ENCODE data around the gene TMCC1. TPM values are rescaled to one million over a fixed set of nuclear protein-coding genes. Genes with fewer than 3 reads are reported as not detected.
"Not testable (repeated sequence)": the region's sequence is repeated elsewhere in the genome, so short reads cannot be mapped to it uniquely, and the experiment has no call there.

The TMCC1 gene
- total and polyA plus RNA-seq, 10 of the 15 experiments (the other 5 are each of a cell fraction or from before 2014, with no cell fraction given) = 2.3 to 21.1 (median 8.4) TPM

- H3K79me2 ChIP-seq (ENCODE audit: control insufficient read depth, insufficient read depth, low read length); H3K36me3 ChIP-seq (ENCODE audit: control insufficient read depth in 2 of 2, insufficient read depth in 2 of 2, low read length in 1 of 2); POLR2A ChIA-PET; H3K4me1 ChIP-seq (ENCODE audit: control insufficient read depth, insufficient read depth, low read length); H3K27ac ChIP-seq (ENCODE audit: control insufficient read depth, insufficient read depth); H2AFZ ChIP-seq (ENCODE audit: control insufficient read depth, low read depth, low read length); intact Hi-C loops (cut with micrococcal nuclease; ENCODE audit: unreplicated experiment); FAIRE-seq; DNase-seq (ENCODE audit: low read depth, low spot score); RAD21 ChIA-PET (ENCODE audit: unreplicated experiment); in situ Hi-C loops (cut with MboI); H3K4me3 ChIP-seq; BruUV-seq (replicated peaks); ATAC-seq; H3K9me3 ChIP-seq (replicated peaks; ENCODE audit: control insufficient read depth, insufficient read depth, low read length); H3K9ac ChIP-seq (ENCODE audit: control insufficient read depth, insufficient read depth, low read length); H3K4me2 ChIP-seq (ENCODE audit: control insufficient read depth, insufficient read depth); H4K20me1 ChIP-seq (ENCODE audit: control insufficient read depth, insufficient read depth); H3K27me3 ChIP-seq (replicated peaks in 1 of 2; ENCODE audit: control insufficient read depth in 2 of 2, insufficient read depth in 2 of 2, low read length in 1 of 2); SMC1A ChIA-PET (ENCODE audit: uncharacterized antibody, unreplicated experiment): not testable (repeated sequence)
- WGBS (ENCODE audit: insufficient coverage, insufficient replicate concordance, low lambda C conversion rate, missing lambda C conversion rate) = 38% methylated on average over 7 of the region's 7 CpGs
- CTCF ChIA-PET = interaction anchor here (1.3 kb wide), 1 partner anchor 151 kb away, joined by 3 read pairs; no protein-coding TSS in a partner anchor
Observed at GRCh38 chr3:129640985-129641384, 252.5 kb downstream of the TMCC1 start.

GRCh38 chr3:129638481-129638880, 255.0 kb downstream of the TMCC1 start:
- Histone ChIP-seq H3K9ac (ENCODE audit: control insufficient read depth, insufficient read depth, low read length) (no peak overlapping the region), H3K36me3 (ENCODE audit: control insufficient read depth in 2 of 2, insufficient read depth in 2 of 2, low read length in 1 of 2) (no peaks in the 10 kb centered on the region), H3K4me3 (no peak overlapping the region), H4K20me1 (ENCODE audit: control insufficient read depth, insufficient read depth) (no peaks in the 10 kb centered on the region), H3K4me1 (ENCODE audit: control insufficient read depth, insufficient read depth, low read length) (no peaks in the 10 kb centered on the region), H3K79me2 (ENCODE audit: control insufficient read depth, insufficient read depth, low read length) (no peaks in the 10 kb centered on the region), H3K4me2 (ENCODE audit: control insufficient read depth, insufficient read depth) (no peak overlapping the region), H3K9me3 (replicated peaks; ENCODE audit: control insufficient read depth, insufficient read depth, low read length) (no peaks in the 10 kb centered on the region; the same call in 2 of the 3 replicates), H3K27ac (ENCODE audit: control insufficient read depth, insufficient read depth) (no peak overlapping the region), H2AFZ (ENCODE audit: control insufficient read depth, low read depth, low read length) (no peak overlapping the region), H3K27me3 (replicated peaks in 1 of 2; ENCODE audit: control insufficient read depth in 2 of 2, insufficient read depth in 2 of 2, low read length in 1 of 2) (no peaks in the 10 kb centered on the region)
- 61% methylated on average over 3 of the region's 3 CpGs for WGBS (ENCODE audit: insufficient coverage, insufficient replicate concordance, low lambda C conversion rate, missing lambda C conversion rate)
- CTCF ChIA-PET = interaction anchor here (0.8 to 1.2 kb wide), 5 partner anchors 11 to 198 kb away, joined by 3 to 6 read pairs (median 3); no protein-coding TSS in a partner anchor
- TF ChIP-seq POLR2AphosphoS2 (IDR thresholded peaks at IDR 0.05; ENCODE audit: low read depth, low read length) (no peak), REST (IDR thresholded peaks at IDR 0.05; ENCODE audit: low read depth, low read length) (no peak), RELA (IDR thresholded peaks at IDR 0.05; ENCODE audit: borderline replicate concordance, partially characterized antibody) (no peak), ZNF274 (IDR thresholded peaks at IDR 0.05; ENCODE audit: insufficient read depth, insufficient read length) (no peak), E2F4 (IDR thresholded peaks at IDR 0.05; ENCODE audit: low read depth, low read length) (no peak), TAF1 (IDR thresholded peaks at IDR 0.05; ENCODE audit: borderline replicate concordance, low read depth, low read length) (no peak), BMI1 (IDR thresholded peaks at IDR 0.05; ENCODE audit: borderline replicate concordance) (no peak)
- BruUV-seq (replicated peaks) = no TSS peak
- ATAC-seq = no peak
- POLR2A ChIA-PET = no interaction called here
- DNase-seq (ENCODE audit: low read depth, low spot score) = no peak
- RAD21 ChIA-PET (ENCODE audit: unreplicated experiment) = no interaction called here
- in situ Hi-C loops (cut with MboI) (no loop called here), intact Hi-C loops (cut with micrococcal nuclease; ENCODE audit: unreplicated experiment) (no loop called here)
- FAIRE-seq = no peak
- SMC1A ChIA-PET (ENCODE audit: uncharacterized antibody, unreplicated experiment) = interaction anchor here (1.2 to 1.6 kb wide), 2 partner anchors 11 kb away, joined by 3 to 7 read pairs; no protein-coding TSS in a partner anchor

All from GM12878 (cell line).